GM21619 (cell line): Measurements from ENCODE around the gene LRRC25.
"Not testable (repeated sequence)": the region's sequence is repeated elsewhere in the genome, so short reads cannot be mapped to it uniquely, and the experiment has no call there.

Experiments
- ATAC-seq: cut with Tn5 transposase; IDR thresholded peaks from one replicate; pipeline ENCODE4 v1.9.1; 2021; ENCODE audit not compliant: unreplicated experiment

LRRC25 gene

GRCh38 chr19:18405754-18406153, 8.3 kb upstream of the LRRC25 start:
- not testable (repeated sequence) for ATAC-seq

- not testable (repeated sequence) for ATAC-seq
These were observed 5.2 kb upstream of the LRRC25 start for GRCh38 chr19:18402455-18403248.

GRCh38 chr19:18401580-18402112, 4.2 kb upstream of the LRRC25 start:
- no peak for ATAC-seq

- ATAC-seq: no peak
These were observed 1.6 kb upstream of the LRRC25 start for GRCh38 chr19:18399008-18399407.

- ATAC-seq: no peak
These were observed 766 bp downstream of the LRRC25 start for GRCh38 chr19:18396471-18397241.

- ATAC-seq: no peak
These were observed 3.6 kb downstream of the LRRC25 start for GRCh38 chr19:18393836-18394235.

GRCh38 chr19:18392926-18393325, 4.5 kb downstream of the LRRC25 start:
- no peak for ATAC-seq

GRCh38 chr19:18392417-18392816, 5.0 kb downstream of the LRRC25 start:
- ATAC-seq: no peak

GRCh38 chr19:18391509-18392075, 5.8 kb downstream of the LRRC25 start:
- ATAC-seq: no peak

- ATAC-seq: no peak
These were observed 7.1 kb downstream of the LRRC25 start for GRCh38 chr19:18390065-18390907.

- no peak for ATAC-seq
These were observed 7.7 kb downstream of the LRRC25 start for GRCh38 chr19:18389726-18390064.

GRCh38 chr19:18388960-18389725, 8.3 kb downstream of the LRRC25 start:
- ATAC-seq: no peak

GRCh38 chr19:18388100-18388959, 9.1 kb downstream of the LRRC25 start:
- peak; percentile 51 for ATAC-seq

- no peak for ATAC-seq
These were observed 10.7 kb downstream of the LRRC25 start for GRCh38 chr19:18386543-18387271.

- no peak for ATAC-seq
These were observed 11.5 kb downstream of the LRRC25 start, which contains the start of gene GDF15 for GRCh38 chr19:18385675-18386542. TSS of gene GDF15 (plus strand) at chr19:18386158. CDS start at chr19:18386190, 32 bp downstream.

GRCh38 chr19:18385359-18385674, 12.1 kb downstream of the LRRC25 start:
- no peak for ATAC-seq

GRCh38 chr19:18384775-18385174, 12.6 kb downstream of the LRRC25 start:
- no peak for ATAC-seq

GRCh38 chr19:18383622-18384021, 13.8 kb downstream of the LRRC25 start:
- ATAC-seq: not testable (repeated sequence)
